HG03571 (cell line): ENCODE measurements around the gene RUNDC3A.

Experiments
- ATAC-seq: cut with Tn5 transposase; IDR thresholded peaks from one replicate; pipeline ENCODE4 v1.9.1; 2021; ENCODE audit not compliant: unreplicated experiment

RUNDC3A gene

DNA sequence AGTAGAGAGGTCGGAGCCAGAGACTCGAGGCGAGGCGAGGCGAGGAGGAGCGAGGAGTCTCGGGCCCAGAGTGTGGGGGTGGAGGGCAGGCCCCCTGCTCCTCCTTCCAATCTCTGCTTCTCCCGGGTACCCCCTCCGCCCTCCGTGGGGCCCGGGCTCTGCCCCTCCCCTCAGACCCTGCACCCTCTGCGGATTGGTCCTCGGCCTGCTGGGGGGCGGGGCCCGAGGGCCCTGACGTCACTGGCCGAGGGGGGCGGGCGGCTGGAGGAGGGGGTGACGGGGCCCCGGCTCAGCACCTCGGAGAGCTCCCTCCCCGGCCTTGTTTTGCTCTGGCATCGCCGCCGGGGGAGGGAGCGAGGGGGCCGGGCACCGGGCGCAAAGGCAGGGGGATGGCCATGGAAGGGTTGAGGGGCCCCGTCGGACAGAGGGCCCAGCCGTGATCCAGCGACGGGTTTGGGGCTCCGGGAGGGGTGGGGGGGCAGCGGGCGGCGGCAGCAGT, at the start of gene RUNDC3A:
Gene RUNDC3A (plus strand): TSS at position 282 of the 499 bp plus-strand sequence. CDS start 232 bp downstream, outside the sequence.
- ATAC-seq, result no peak

DNA sequence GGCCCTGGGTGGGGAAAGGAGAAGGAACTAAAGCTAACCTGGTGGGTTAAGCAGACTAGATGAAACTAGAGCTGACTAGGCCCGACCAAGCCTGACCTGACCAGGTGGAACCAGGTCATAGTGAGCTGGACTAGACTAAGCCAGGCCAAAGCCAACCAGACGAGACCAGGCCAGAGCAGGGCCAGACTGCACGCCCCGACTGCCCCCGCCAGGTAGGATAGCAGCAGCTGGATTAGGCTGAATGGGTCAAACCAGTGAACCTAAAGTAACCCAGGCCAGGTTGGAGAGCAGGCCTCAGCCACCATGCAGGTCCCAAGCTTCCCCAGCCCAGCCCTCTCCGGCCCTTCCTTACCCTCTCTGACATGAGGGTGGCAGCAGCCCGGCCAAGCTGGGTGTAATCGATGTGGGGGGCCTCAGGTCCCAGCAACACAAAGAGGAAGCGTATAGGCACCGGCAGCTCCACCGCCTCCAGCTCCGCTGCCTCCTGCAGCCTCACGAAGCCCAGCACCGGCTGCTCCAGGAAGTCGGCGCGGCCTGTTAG, 49.5 kb upstream of the RUNDC3A start:
- no peak for ATAC-seq

DNA sequence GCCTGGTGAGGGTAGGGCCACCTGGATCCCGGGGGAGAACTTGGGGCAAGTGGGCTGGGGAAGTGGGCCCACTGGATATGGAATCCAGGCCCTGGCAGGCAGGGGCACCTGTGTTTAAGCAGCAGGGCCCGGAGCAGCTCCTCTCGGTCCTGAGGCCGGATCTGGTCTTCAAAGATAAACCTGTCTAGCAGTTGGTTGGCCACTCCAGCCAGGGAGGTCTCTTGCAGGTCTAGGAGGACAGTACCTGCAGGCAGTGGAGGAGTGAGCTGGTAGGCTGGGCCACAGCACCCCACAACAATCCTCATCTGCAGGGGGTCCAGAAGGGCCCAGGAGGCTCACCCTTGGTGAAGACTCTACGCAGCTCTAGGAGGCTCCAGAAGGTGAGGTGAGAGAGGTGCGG, 48.1 kb upstream of the RUNDC3A start:
- no peak for ATAC-seq

DNA sequence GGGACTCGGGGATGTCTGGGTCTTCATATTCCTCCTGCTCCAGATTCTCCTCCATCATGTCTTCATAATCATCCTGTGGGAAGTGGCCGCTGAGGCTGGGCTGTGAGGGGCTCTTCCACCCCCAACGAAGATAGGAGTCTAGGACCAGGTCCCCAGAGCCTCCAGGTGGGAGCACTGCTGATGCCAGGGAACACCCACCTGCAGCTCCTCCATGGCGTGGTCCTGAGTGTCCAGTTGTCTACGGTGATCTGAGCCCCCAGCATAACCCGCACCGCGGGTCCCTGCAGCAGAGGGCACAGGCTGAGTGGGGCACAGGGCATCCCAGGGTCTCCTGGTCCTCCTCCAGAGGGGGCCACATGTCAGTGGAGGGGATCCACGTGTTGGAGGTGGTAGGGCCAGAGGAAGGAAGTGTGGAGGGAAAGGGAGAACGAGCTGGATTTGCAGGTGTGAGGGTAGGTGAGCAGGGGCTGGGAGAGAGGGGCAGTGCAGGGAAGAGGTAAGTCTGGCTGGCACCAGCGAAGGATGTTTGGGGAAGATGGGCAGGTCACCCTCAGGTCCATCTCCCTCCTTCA, 45.7 kb upstream of the RUNDC3A start:
- ATAC-seq, result no peak

DNA sequence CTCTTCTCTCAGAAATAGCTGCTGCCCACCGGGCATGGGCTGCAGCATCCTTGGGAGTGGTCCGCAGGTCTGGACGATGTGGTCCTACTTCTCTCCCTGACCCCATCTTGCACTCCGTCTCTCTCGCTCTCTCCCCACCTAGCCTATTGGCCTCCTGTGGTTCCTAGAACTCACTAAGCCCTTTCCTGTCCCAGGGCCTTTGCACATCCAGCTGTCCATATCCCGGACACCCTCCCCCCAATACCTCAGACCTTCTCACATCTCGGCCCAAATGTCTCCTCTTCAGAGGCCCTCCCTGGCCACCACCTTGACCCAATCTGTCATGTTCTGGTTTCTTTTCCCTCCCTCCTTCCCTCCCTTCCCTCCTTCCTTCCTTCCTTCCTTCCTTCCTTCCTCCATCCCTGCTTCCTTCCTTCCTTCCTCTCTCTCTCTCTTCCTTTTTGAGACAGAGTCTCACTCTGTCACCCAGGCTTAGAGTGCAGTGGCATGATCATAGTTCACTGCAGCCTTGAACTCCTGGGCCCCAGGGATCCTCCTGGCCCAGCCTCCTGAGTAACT, 45.0 kb upstream of the RUNDC3A start:
- ATAC-seq, result no peak

DNA sequence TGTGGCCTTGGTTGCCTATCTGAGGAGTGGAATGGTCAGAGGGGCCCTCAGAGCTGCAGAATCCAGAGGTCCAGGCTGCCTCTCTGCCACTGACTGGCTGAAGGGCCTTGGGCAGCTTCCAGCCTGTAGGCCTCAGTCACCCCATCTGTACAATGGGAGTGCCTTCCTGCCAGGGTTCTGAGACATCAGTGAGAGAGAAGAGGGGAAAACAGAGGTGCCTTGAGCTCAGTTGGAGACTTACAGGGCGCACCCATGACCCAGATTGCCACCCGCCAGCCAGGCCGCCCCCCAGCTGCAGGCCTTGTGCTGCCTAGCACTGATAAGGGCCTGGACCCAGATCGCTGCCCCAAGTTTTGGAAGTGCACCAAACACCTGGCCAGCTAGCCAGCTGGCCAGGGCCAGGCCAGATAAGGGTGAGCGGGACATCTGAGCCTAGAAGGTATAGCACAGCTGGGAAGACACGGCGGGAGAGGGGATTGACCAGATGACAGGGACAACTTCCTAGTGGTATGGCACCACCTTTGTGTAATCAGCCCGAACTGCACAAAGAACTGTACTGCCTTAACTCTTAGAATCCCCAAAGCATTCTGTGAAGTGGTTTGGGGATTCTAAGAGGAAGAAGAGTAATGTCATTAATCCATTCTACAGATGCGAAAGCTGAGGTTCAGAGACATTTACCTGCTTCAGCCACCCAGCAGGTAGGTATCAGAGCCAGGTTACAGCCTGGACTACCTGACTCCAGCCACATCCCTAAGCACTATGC, 41.8 kb upstream of the RUNDC3A start:
- no peak for ATAC-seq

DNA sequence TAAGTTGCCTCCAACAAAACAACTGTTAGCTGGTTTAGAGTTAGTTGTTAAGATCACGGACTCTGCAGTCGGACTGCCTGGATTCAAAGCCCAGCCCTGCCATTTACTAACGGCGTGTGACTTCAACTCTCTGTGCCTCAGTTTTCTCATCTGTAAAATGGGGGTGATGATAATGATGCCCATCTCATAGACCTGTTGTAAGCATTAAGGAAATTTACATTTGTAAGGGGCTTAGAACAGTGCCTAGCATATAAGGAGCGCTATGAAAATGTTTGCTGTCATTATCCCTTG, 41.3 kb upstream of the RUNDC3A start:
- ATAC-seq, result no peak

DNA sequence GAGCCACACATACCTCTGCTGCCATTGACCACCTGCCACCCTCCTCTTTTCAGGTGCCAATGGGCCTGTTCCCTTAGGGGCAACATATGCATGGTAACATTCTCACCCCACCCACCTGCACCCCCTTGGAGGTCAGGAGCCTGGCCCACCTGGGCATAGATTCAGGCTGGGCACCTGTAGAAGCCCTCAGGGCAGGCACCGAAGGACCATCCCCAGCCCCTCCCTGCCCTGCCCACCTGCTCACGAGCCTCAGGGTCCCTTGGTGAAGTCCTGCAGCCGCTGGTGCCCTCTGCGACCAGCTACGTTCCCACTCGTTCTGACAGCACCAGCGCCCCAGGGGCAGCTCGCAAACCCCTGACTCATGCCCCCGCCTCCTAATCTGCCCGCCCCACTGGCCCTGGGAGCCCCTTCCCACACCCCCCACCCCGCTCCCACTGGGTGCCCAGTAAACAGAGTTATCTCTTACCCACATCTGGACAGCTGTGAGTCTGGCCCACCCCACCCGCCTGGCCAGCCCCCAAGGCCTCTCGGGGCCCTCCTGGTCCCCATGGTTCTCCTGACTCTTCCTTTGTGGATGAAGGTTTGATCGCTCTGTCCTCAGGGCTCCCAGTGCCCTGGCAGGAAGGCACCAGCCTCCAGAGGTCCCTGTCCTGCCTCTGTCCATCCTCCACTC, 40.4 kb upstream of the RUNDC3A start, which contains the start of gene SLC4A1:
Gene SLC4A1 (minus strand): TSS at position 318 of the 673 bp plus-strand sequence. CDS start 5,269 bp downstream, outside the sequence.
- ATAC-seq, result no peak

DNA sequence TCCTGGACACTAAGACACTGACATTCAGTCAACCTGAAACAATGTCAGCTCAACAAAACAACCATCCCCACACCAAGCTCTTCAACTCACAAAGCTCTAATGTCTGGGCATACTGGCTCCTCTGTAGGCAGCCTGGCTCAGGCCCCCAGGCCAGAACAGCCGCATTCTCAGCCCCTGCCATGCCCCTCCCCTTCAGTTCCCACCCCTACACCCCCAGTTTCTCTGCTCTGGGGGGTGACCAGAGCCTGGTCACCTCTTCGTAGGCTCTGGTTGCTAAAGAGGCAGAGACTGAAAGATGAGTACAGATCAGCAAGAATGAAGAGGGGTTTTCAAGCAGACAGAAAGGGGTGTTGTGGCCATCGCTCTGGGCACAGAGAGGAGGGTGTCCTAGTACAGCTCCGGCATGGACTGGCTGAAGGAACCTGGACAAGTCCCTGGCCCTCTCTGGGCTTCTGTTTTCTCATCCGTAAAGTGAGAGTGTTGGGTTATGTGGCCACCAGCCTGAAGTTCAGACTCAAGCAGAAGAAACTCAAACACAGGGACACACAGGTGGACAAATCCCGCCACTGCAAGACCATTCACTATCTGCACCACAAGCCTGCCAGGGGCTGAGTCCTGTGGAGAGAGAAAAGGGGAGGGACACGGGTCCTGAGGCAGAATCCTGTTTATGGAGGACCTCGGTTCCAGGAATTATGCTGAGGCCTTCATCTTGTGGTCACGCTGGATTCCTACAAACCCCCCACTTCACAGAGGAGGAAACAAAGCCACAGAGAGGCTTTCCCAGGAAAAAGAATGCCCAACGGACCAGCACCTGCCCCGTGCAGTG, 39.5 kb upstream of the RUNDC3A start:
- ATAC-seq, result no peak

DNA sequence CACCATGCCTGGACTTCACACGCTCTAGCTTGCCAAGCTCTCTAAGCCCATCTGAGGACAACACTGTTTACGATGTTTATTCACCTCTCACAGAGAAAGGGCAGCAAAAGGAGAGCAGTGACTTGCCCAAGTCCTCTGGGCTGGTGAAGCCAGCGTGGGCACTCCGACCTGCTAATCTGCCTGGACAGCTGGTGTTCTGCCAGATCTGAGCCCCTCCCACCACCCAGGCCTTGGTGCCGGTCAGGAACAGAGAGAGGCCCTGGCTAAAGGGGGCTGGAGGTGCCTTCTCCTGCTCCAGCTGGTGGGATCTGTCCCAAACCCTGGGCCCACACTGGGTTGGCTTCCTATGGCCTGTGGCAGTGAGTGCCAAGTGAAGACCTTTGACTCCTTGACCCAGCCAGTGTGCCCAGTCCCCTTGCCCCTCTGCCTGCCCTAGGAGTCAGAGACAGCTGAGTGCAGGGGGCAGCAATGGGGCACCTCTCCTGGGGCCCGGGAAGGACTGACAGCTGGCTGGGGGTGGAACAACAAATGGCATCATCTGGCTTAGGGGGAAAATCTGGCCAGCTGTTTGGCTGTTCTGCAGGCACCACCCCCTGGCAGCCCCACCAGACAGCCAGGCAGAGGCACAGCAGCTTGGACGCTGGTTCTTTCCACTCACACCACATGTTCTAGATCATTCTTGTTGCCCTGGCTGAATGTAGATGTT, 38.7 kb upstream of the RUNDC3A start:
- no peak for ATAC-seq

DNA sequence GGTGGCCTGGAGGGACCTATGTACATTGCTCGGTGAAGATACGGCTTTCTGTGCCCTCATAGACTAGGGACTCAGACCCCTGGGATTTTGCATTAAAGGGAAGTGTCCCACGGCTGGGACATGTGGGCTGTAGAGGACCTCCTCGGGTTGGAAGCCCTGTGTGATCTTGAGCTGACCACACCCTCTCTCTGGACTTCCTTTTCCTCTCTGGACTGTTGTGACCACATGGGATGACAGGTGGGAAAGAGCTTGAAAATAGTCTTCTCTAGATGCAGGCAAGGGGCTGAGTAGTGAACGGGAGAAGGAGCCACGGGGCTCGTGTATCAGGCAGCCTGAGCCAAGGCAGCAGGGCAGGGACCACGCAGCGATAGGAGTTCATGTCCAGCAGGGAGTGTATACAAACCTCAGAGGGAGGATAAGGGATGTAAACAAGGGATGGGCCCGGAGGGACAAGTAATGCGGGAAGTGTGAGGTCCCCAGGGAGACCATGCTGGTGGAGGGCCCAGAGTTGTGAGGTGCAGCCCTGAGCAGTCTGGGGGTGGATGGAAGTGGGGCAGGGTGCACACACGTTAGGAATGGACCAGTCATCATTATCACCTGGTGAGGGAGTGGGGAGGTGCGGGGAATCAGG, 36.0 kb upstream of the RUNDC3A start:
- no peak for ATAC-seq

DNA sequence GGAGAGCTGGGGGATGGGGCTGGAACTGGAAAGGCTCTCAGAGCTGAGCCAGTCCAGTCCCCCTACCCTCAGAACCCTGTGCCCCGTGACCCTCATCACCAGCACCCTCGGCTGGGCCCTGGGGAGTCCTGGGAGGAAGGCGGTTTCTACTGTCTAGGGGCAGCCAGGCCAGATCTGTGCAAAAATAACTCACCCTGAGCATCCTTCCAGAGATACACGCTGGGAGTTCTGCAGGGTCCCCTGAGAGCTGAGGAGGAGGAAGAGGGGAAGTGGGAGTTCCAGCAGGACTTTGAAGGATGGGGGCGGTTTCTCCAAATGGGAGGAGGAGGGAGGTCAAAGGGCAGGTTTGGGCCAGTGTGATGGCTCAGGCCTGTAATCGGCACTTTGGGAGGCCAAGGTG, 35.4 kb upstream of the RUNDC3A start:
- no peak for ATAC-seq

DNA sequence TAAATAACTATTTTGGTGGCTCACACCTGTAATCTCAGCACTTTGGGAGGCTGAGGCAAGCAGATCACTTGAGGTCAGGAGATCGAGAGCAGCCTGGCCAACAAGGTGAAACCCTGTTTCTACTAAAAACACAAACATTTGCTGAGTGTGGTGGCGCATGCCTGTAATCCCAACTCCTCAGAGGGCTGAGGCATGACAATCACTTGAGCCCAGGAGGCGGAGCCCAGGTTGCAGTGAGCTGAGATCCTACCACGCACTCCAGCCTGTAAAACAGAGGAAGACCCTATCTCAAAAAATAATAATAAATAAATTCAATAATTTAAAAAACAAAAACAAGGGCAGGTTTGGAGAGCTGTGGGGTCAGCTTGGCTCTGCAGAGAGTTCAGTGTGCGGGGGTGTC, 34.8 kb upstream of the RUNDC3A start:
- no peak for ATAC-seq

DNA sequence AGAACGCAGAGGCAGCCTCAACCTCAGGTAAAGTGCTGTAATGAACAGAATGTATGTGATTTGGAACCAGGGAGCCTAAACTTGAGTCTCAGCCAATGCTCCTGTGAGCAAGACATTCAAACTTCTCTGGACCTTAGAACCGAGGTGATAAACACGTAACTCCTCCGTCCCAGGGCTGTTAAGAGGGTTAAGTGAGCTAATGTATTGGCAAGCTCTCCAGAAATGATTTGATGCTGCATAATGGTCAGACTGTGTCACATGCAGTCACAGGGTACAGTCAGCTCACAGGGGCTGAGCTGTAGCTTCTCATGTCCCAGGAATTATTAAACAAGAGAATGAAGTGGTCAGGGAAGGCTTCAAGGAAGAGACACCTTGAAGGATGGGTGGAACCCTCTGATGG, 30.4 kb upstream of the RUNDC3A start:
- ATAC-seq, result no peak

DNA sequence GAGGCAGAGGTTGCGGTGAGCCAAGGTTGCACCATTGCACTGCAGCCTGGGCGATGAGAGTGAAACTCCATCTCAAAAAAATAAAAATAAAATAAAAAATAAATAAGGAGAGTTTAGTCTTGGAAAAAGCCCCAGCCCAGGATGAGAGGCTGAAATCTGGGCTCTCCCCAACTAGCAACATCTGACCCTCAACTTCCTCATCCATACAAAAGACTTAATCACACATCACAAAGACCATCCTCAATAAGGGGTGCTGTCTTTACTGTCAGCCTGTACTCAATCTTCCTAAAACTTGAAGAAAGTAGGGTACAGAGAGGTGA, 29.1 kb upstream of the RUNDC3A start:
- no peak for ATAC-seq

DNA sequence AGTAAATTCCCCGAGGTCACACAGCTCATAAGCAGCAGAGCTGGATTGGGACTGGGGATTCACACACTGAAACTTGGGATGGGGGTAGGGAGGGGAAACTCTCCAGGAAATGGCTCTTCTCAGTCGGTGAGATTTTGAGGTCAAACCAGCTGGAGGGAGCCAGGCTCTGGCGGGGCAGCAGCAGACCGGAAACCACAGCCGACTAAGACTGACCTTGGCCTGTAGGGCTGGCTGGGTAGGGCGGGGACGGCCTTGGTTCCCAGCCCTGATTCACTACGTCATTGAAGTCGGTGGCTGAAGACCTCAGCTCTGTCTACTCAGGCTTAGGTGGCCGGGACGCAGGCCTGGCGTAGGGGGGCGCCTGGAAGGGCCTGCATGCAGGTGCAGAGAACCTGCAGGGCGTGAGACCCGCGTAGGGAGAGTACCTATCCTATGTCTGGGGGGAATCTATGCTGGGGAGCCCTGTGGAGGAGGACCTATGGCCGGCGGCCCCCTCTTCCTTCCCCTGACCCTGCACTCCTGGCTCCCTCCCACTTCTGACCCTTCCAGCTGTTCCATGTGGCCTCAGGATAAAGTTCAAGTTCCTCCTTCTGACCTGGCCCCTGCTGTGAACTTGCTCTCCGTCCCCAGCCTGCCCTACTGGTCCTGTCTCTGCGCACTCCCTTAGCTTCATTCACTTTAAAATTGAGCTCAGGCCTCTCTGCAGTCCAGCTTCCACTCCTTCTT, 28.6 kb upstream of the RUNDC3A start:
- ATAC-seq, result peak; percentile 84

DNA sequence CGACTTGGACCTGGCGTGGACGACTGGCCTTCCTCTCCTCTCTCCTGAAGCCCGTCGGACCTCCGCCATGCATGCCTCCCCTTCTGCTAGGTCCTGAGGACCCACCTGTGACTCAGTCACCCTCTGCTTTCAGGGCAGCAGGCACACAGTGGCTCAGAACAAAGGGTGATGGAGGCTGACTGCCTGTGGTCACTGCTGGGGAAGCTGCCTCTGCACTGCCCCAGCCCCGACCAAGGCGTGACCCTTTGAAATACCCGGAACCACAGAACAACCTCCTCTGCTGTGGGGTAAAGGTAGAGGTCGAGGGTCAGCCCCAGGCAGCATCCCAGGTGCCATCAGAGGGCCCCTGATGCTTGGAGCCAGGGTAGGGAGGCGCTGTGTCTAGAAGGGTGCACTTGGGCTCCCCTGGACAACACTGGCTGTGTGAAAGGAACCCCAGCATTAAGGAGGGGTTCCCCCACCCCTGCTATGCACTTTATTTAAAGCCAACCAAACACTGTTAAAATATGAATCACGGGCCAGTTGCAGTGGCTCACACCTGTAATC, 27.9 kb upstream of the RUNDC3A start:
- no peak for ATAC-seq

DNA sequence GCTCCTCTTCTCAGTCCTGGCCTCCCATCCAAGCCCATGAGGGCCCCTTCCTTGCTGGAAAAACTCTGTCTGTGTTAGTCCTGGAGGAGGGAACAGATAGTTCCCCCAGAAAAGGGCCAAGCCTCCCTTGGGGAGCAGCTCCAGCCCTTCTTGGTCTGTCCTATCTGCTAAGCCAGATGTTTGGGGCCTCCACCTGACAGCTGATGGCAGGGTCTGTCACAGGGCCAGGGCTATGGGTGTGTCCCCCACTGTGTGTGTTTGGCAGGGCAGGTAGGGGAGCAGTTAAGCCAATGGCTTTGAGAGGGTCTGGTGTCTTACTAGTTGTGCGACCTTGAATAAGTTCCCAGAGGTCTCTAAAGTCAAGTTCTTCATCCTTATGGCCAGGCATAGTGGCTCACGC, 26.8 kb upstream of the RUNDC3A start:
- no peak for ATAC-seq

DNA sequence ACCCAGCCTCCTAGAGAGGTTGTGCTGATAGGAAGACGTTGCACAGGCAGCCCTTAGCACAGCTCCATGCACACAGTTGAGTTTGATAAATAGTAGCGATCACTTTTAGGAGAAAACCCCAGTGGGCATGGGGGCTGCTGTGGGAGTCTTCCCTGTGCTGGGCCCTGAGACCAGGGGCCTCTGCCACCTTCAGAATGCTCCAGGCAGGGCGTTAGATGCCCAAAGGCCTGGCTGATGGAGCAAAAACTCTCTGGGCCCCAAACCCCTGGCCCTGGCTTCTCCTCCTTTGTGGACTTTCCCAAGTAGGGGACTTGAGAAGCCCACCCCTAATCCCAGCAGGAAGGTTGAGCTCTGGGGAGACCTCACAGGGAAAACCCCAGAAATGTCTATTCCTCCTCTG, 26.1 kb upstream of the RUNDC3A start:
- no peak for ATAC-seq
